ENCODE measurements around the gene MAPK8IP3. TPM values are rescaled to one million over a fixed set of nuclear protein-coding genes. Genes with fewer than 3 reads are reported as not detected.
A peak's percentile ranks its signal among the peaks of the same experiment; 100 is the strongest.

MAPK8IP3 gene
- total RNA-seq, 1 experiment from 2014 or later = 72.3 TPM

DNA sequence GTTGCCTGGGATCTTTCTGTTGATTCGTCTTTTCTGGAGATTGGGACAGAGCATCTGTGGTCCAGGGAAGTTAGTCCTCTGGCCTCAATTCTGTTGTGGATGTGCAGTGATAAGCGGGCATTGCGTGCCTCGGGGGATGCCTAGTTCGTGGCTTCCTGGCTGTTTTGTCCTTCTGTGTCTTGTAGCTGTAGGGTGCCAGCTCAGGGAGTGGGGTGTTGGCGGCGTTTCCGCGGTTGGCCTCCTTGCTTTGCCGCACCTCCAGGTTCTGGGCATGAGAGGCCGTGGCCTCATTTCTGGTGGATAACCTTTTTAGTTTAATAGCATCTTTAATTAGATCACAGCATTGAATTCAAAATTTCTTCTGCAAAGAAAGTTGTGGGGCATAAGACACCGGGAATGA is 29.3 kb upstream of the MAPK8IP3 start:
- H3K4me1 Mint-ChIP-seq = peaks cover 30% of the 10 kb centered on the region
- TF ChIP-seq NR3C1 (CRISPR knock-in tag; conservative IDR thresholded peaks at IDR 0.05; ENCODE audit: low read depth) (no peak), ZNF281 (CRISPR knock-in tag; IDR thresholded peaks at IDR 0.05) (no peak), ETV6 (CRISPR knock-in tag; IDR thresholded peaks at IDR 0.05) (no peak)
- DNase-seq (ENCODE audit: low spot score) = no peak
- H3K9me3 Mint-ChIP-seq = no peaks in the 10 kb centered on the region
- ATAC-seq = no peak
- peaks cover 38% of the 10 kb centered on the region for H3K36me3 Mint-ChIP-seq
- H3K27me3 Mint-ChIP-seq (ENCODE audit: low read depth) = no peaks in the 10 kb centered on the region
- peak overlapping the region; percentile 28 for H3K27ac Mint-ChIP-seq
- CTCF ChIA-PET = interaction anchor here (1.9 to 2.7 kb wide), 2 partner anchors 29 to 88 kb away, joined by 9 to 36 read pairs; partner anchors contain the start of gene MAPK8IP3
- H3K4me3 Mint-ChIP-seq = peak overlapping the region; percentile 59
- POLR2A ChIA-PET = no interaction called here

- H3K27ac Mint-ChIP-seq = peak overlapping the region; percentile 28
- TF ChIP-seq, protein P1, sequence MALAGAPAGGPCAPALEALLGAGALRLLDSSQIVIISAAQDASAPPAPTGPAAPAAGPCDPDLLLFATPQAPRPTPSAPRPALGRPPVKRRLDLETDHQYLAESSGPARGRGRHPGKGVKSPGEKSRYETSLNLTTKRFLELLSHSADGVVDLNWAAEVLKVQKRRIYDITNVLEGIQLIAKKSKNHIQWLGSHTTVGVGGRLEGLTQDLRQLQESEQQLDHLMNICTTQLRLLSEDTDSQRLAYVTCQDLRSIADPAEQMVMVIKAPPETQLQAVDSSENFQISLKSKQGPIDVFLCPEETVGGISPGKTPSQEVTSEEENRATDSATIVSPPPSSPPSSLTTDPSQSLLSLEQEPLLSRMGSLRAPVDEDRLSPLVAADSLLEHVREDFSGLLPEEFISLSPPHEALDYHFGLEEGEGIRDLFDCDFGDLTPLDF (CRISPR knock-in tag; IDR thresholded peaks at IDR 0.05) = no peak
- TF ChIP-seq MYBL2 (CRISPR knock-in tag; IDR thresholded peaks at IDR 0.05) (no peak), RORB (CRISPR knock-in tag; IDR thresholded peaks at IDR 0.05) (no peak), GRHL2 (CRISPR knock-in tag; IDR thresholded peaks at IDR 0.05; ENCODE audit: insufficient replicate concordance, severe bottlenecking) (no peak), KAT7 (CRISPR knock-in tag; IDR thresholded peaks at IDR 0.05; ENCODE audit: borderline replicate concordance) (no peak), SMAD3 (CRISPR knock-in tag; IDR thresholded peaks at IDR 0.05; ENCODE audit: borderline replicate concordance) (no peak), GTF2I (CRISPR knock-in tag; conservative IDR thresholded peaks at IDR 0.05) (no peak), ZNF232 (CRISPR knock-in tag; IDR thresholded peaks at IDR 0.05) (no peak), TP53 (CRISPR knock-in tag; IDR thresholded peaks at IDR 0.05) (no peak), NFYB (CRISPR knock-in tag; conservative IDR thresholded peaks at IDR 0.05; ENCODE audit: low read depth) (no peak), ZNF263 (CRISPR knock-in tag; IDR thresholded peaks at IDR 0.05; ENCODE audit: low read depth) (no peak), ZNF121 (CRISPR knock-in tag; IDR thresholded peaks at IDR 0.05) (no peak), CREM (CRISPR knock-in tag; IDR thresholded peaks at IDR 0.05) (no peak)
- TF ChIP-seq, protein P2, sequence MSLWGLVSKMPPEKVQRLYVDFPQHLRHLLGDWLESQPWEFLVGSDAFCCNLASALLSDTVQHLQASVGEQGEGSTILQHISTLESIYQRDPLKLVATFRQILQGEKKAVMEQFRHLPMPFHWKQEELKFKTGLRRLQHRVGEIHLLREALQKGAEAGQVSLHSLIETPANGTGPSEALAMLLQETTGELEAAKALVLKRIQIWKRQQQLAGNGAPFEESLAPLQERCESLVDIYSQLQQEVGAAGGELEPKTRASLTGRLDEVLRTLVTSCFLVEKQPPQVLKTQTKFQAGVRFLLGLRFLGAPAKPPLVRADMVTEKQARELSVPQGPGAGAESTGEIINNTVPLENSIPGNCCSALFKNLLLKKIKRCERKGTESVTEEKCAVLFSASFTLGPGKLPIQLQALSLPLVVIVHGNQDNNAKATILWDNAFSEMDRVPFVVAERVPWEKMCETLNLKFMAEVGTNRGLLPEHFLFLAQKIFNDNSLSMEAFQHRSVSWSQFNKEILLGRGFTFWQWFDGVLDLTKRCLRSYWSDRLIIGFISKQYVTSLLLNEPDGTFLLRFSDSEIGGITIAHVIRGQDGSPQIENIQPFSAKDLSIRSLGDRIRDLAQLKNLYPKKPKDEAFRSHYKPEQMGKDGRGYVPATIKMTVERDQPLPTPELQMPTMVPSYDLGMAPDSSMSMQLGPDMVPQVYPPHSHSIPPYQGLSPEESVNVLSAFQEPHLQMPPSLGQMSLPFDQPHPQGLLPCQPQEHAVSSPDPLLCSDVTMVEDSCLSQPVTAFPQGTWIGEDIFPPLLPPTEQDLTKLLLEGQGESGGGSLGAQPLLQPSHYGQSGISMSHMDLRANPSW (CRISPR knock-in tag; conservative IDR thresholded peaks at IDR 0.05; ENCODE audit: low read depth) = no peak
- CTCF ChIA-PET = interaction anchor here (0.7 to 2.7 kb wide), 7 partner anchors 25 to 105 kb away, joined by 3 to 36 read pairs (median 4); partner anchors contain the start of genes MAPK8IP3, NUBP2 and SPSB3
Observed at GRCh38 chr16:1677339-1677738, 28.7 kb upstream of the MAPK8IP3 start.

More at GRCh38 chr16:1677339-1677738, 28.7 kb upstream of the MAPK8IP3 start:
- peaks cover 37% of the 10 kb centered on the region for H3K36me3 Mint-ChIP-seq
- POLR2A ChIA-PET = interaction anchor here (0.6 to 2.1 kb wide), 5 partner anchors 9 to 257 kb away, joined by 3 to 12 read pairs (median 5); partner anchors contain the start of genes MAPK8IP3 and UQCC4
- peaks cover 31% of the 10 kb centered on the region for H3K4me1 Mint-ChIP-seq
- H3K9me3 Mint-ChIP-seq = no peaks in the 10 kb centered on the region
- ATAC-seq (no peak), DNase-seq (ENCODE audit: low spot score) (no peak)
- no peaks in the 10 kb centered on the region for H3K27me3 Mint-ChIP-seq (ENCODE audit: low read depth)
- peak overlapping the region; percentile 59 for H3K4me3 Mint-ChIP-seq
